ENCODE data around the gene CLMN. TPM values are rescaled to one million over a fixed set of nuclear protein-coding genes. Genes with fewer than 3 reads are reported as not detected.

Gene CLMN
- polyA plus RNA-seq, 3 donors = 22.0 to 33.7 (median 23.2) TPM

- Histone ChIP-seq H3K4me3 (replicated peaks in 1 of 3; ENCODE audit: low read depth in 2 of 3, low read length in 3 of 3) (no peak overlapping the region), H2AFZ (ENCODE audit: insufficient read depth, low read depth, low read length, poor library complexity, severe bottlenecking) (no peak overlapping the region), H3K27me3 (ENCODE audit: control insufficient read depth in 2 of 2, insufficient read depth in 2 of 2, low read length in 2 of 2) (no peaks in the 10 kb centered on the region), H3K36me3 (replicated peaks in 1 of 2; ENCODE audit: control insufficient read depth in 1 of 2, insufficient read depth in 2 of 2, low read length in 2 of 2) (no peaks in the 10 kb centered on the region), H3K79me2 (ENCODE audit: insufficient read depth, low read length) (peaks cover 26% of the 10 kb centered on the region), H3K4me2 (replicated peaks; ENCODE audit: extremely low read depth, low read length, poor library complexity, severe bottlenecking) (no peak overlapping the region), H3K9me3 (replicated peaks in 1 of 2; ENCODE audit: control insufficient read depth in 1 of 2, insufficient read depth in 1 of 2, low read length in 2 of 2) (no peaks in the 10 kb centered on the region), H3K9ac (ENCODE audit: insufficient read depth, low read length, poor library complexity, severe bottlenecking) (no peak overlapping the region), H3K27ac (ENCODE audit: low read depth in 1 of 2, low read length in 2 of 2) (no peak overlapping the region), H4K20me1 (ENCODE audit: insufficient read depth, low read length) (peaks cover 85% of the 10 kb centered on the region), H3K4me1 (ENCODE audit: control insufficient read depth in 1 of 2, insufficient read depth in 2 of 2, low read length in 2 of 2) (peaks cover 20 to 23% of the 10 kb centered on the region in 2 donors)
- peaks cover 23 to 32% of the 10 kb centered on the region in 2 donors for H3K36me3 Mint-ChIP-seq
- DNase-seq = no peak
- WGBS (ENCODE audit: insufficient coverage) = 90% methylated on average over 14 of the region's 14 CpGs
- H3K27me3 Mint-ChIP-seq (ENCODE audit: low read depth in 3 of 3) = no peaks in the 10 kb centered on the region
- no peak for TF ChIP-seq CTCF (IDR thresholded peaks at IDR 0.05)
- H3K4me1 Mint-ChIP-seq = peaks cover 54% of the 10 kb centered on the region
- H3K4me3 Mint-ChIP-seq = no peak overlapping the region
- intact Hi-C loops (cut with micrococcal nuclease) = no loop called here
- H3K9me3 Mint-ChIP-seq = peaks cover 0 to 2% (median 0%) of the 10 kb centered on the region in 7 donors
- peak overlapping the region in 2 of 7 donors; percentile 45 to 50 for H3K27ac Mint-ChIP-seq
These were observed 12.2 kb downstream of the CLMN start for GRCh38 chr14:95307402-95308041.

- intact Hi-C loops (cut with micrococcal nuclease) = no loop called here
- 41% methylated on average over 2 of the region's 4 CpGs for WGBS (ENCODE audit: insufficient coverage)
These were observed 13.8 kb downstream of the CLMN start for GRCh38 chr14:95305940-95306339.

More at GRCh38 chr14:95305940-95306339, 13.8 kb downstream of the CLMN start:
- Histone ChIP-seq H3K27ac (ENCODE audit: low read depth in 1 of 2, low read length in 2 of 2) (no peak overlapping the region), H3K79me2 (ENCODE audit: insufficient read depth, low read length) (peaks cover 13% of the 10 kb centered on the region), H3K27me3 (ENCODE audit: control insufficient read depth in 2 of 2, insufficient read depth in 2 of 2, low read length in 2 of 2) (no peaks in the 10 kb centered on the region), H2AFZ (ENCODE audit: insufficient read depth, low read depth, low read length, poor library complexity, severe bottlenecking) (no peak overlapping the region), H4K20me1 (ENCODE audit: insufficient read depth, low read length) (peaks cover 94% of the 10 kb centered on the region), H3K4me3 (replicated peaks in 1 of 3; ENCODE audit: low read depth in 2 of 3, low read length in 3 of 3) (no peak overlapping the region), H3K4me1 (ENCODE audit: control insufficient read depth in 1 of 2, insufficient read depth in 2 of 2, low read length in 2 of 2) (peaks cover 4 to 7% of the 10 kb centered on the region in 2 donors), H3K36me3 (replicated peaks in 1 of 2; ENCODE audit: control insufficient read depth in 1 of 2, insufficient read depth in 2 of 2, low read length in 2 of 2) (no peaks in the 10 kb centered on the region), H3K9ac (ENCODE audit: insufficient read depth, low read length, poor library complexity, severe bottlenecking) (no peak overlapping the region), H3K9me3 (replicated peaks in 1 of 2; ENCODE audit: control insufficient read depth in 1 of 2, insufficient read depth in 1 of 2, low read length in 2 of 2) (no peaks in the 10 kb centered on the region), H3K4me2 (replicated peaks; ENCODE audit: extremely low read depth, low read length, poor library complexity, severe bottlenecking) (no peak overlapping the region)
- Mint-ChIP-seq H3K9me3 (peaks cover 0 to 2% (median 0%) of the 10 kb centered on the region in 7 donors), H3K4me1 (peaks cover 44% of the 10 kb centered on the region), H3K4me3 (no peak overlapping the region), H3K36me3 (peaks cover 22 to 38% of the 10 kb centered on the region in 2 donors), H3K27ac (peak overlapping the region in 3 of 7 donors; percentile 3 to 76 (median 31)), H3K27me3 (ENCODE audit: low read depth in 3 of 3) (peaks cover 0 to 2% (median 0%) of the 10 kb centered on the region in 3 donors)
- DNase-seq = no peak
- TF ChIP-seq CTCF (IDR thresholded peaks at IDR 0.05) = no peak
